Inflammatory macrophage treated with lipopolysaccharide for 4 hours (primary cell): Measurements from ENCODE around the gene GOLGA6L6.
"Not testable (repeated sequence)": the region's sequence is repeated elsewhere in the genome, so short reads cannot be mapped to it uniquely, and the experiment has no call there.

ENCODE experiments used
- DNase-seq: peaks from one replicate; pipeline ENCODE4 v3.0.0-alpha.2; 2020

The GOLGA6L6 gene, protein sequence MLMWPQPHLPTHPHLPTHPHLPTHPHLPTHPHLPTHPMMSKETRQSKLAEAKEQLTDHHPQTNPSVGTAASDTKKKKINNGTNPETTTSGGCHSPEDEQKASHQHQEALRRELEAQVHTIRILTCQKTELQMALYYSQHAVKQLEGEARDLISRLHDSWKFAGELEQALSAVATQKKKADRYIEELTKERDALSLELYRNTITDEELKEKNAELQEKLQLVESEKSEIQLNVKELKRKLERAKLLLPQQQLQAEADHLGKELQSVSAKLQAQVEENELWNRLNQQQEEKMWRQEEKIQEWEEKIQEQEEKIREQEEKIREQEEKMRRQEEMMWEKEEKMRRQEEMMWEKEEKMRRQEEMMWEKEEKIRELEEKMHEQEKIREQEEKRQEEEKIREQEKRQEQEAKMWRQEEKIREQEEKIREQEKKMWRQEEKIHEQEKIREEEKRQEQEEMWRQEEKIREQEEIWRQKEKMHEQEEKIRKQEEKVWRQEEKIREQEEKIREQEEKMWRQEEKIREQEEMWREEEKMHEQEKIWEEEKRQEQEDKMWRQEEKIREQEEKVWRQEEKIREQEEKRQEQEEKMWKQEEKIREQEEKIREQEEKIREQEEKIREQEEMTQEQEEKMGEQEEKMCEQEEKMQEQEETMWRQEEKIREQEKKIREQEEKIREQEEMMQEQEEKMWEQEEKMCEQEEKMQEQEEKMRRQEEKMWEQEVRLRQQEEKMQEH

GRCh38 chr15:20541700-20542099 lies at the start of gene GOLGA6L6:
GOLGA6L6 (minus strand) TSS chr15:20541800; CDS start chr15:20541709, 91 bp downstream.
- DNase-seq = not testable (repeated sequence)

- not testable (repeated sequence) for DNase-seq
Measured at GRCh38 chr15:20590069-20590468, 48.5 kb upstream of the GOLGA6L6 start.

- DNase-seq = not testable (repeated sequence)
Measured at GRCh38 chr15:20586821-20587220, 45.2 kb upstream of the GOLGA6L6 start.

GRCh38 chr15:20582726-20583115 lies 41.1 kb upstream of the GOLGA6L6 start:
- DNase-seq = not testable (repeated sequence)

DNA sequence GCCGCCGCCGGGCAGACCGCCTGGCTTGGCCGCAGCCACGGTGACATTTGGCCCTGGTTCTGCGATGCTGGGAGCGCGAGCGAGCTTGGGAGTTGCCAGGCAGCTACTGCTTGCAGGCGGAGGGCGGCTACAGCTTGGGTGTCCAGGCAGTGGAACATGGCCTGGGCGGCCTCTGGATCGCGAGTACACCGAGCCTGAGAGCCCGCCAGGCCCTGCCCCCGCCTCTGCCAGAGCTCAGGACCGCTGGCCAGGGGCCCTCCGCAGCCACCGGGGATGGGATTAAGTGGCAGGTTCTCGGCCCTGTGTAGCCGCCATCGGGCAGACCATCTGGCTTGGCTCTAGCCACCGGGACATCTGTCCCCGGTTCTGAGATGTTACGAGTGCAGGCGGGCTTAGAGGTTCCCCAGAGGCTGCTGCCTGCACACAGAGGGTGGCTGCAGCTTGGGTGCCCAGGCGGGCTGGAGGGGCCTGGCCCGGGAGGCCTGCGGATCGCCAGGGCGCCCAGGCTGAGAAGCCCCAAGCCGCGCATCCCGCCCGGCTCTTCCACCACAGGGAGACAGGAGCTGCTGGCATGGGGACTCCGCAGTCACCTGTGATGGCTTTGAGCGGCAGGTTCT lies 40.6 kb upstream of the GOLGA6L6 start:
- DNase-seq = not testable (repeated sequence)

DNA sequence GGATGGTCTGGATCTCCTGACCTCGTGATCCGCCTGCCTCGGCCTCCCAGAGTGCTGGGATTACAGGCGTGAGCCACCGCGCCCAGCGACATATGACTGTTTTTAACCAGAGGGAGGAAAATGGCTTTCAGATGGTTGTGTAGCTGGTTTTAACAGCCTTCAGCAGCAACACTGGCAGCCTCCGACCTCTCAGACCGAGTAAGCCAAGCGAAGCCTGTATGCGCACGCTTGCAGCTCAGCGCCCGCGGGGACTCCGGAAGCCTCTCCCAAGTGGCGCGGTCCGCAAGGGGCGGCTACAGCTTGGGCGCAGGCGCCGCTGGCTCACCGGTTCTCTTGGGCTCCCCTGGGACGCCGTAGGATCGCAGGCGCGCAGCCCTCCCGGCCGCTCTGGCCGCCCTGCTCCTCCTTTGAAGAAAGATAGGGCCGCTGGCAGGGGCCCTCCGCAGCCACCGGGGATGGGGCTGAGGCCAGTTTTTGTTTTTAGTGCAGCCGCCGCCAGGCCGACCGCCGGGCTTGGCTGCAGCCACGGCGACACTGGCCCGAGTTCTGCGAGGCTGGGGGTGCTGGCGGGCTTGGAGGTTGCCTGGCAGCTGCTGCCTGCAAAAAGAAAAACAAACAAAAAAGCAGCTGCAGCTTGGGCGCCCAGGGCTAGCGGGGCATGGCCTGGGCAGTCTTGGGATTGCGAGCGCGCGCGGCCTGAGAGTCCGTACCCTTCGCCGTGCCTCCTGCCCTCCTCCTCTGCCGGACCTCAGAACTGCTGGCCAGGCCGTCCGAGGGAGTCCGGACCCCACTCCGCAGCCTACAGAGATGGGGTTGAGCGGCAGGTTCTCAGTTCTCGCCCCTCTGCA lies 39.9 kb upstream of the GOLGA6L6 start:
- not testable (repeated sequence) for DNase-seq

GRCh38 chr15:20579662-20580061 lies 38.1 kb upstream of the GOLGA6L6 start:
- not testable (repeated sequence) for DNase-seq

GRCh38 chr15:20551289-20551688 lies 9.7 kb upstream of the GOLGA6L6 start:
- DNase-seq = not testable (repeated sequence)

- not testable (repeated sequence) for DNase-seq
Measured at GRCh38 chr15:20505926-20506658, 35.5 kb downstream of the GOLGA6L6 start.

DNA sequence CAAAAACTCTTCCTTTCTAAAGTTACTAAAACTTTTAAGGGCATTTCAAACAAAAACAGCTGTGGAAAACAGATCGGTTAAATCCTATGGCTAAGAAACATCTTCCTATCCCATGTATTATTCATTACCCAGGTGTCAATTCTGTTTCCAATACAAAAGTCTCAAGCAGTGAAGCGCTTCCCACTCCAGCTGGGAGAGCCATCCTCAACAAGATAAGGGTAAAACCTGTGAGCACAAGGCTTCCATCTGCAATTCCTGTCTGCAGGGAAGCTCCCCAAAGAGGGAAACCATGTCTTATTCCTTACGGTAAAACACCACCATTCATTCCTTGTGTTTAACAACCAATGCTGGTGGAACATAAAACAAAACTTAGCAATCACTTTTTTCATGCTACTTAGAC lies 38.8 kb downstream of the GOLGA6L6 start:
- not testable (repeated sequence) for DNase-seq

GRCh38 chr15:20501512-20502222 lies 39.9 kb downstream of the GOLGA6L6 start:
- DNase-seq = not testable (repeated sequence)

DNA sequence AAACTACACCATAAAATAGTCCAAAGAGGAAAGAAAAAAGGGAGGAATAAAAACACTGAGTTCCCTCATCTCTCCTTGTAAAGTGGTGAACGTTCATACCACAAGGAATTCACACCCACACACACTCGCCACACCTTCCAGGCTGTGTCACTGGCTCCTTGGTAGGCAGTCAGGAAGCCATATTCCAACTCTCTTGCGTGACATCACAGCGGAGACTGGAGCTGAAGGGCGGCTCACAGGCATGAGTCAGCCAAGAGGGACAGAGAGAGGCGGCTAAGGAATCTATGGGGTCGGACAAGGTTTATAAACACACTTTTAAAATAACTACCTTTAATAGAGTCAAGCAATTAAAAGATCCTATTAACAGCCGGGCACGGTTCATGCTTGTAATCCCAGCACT lies 43.8 kb downstream of the GOLGA6L6 start:
- DNase-seq = not testable (repeated sequence)

DNA sequence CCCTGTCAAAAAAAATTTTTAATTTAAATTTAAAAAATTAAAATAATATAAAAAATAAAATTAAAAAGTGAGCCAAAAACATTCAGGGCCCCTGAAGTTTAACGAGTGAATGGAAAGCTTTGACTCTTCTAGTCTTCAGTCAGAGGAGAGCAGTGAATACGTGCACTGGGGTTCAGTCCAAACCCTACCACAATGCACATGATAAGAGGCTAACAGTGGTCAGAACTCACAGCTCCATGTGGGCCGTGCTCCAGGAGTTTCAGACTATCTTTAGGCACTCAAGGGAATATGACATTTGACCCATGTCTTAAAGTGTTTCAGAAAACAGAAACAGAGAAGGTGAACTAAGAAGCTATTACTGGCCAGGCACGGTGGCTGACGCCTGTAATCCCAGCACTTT lies 48.6 kb downstream of the GOLGA6L6 start:
- DNase-seq = not testable (repeated sequence)

GRCh38 chr15:20492598-20492997 lies 49.0 kb downstream of the GOLGA6L6 start:
- DNase-seq = not testable (repeated sequence)

DNA sequence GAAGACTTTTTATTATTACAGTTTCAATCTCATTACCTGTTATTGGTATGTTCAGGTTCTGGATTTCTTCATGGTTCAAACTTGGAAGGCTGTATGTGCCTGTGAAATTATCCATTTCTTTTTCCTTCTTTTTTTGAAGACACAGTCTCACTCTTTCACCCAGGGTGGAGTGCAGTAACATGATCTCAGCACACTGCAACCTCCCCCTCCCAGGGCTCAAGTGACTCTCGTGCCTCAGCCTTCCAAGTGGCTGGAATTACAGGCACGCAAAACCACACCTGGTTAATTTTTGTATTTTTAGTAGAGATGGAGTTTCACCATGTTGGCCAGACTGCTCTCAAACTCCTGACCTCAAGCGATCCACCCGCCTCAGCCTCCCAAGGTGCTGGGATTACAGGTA lies 52.3 kb downstream of the GOLGA6L6 start:
- not testable (repeated sequence) for DNase-seq
